Forelimb muscle (tissue), 1 donor: ENCODE data around the gene FGF22. TPM values are rescaled to one million over a fixed set of nuclear protein-coding genes. Genes with fewer than 3 reads are reported as not detected.
"Not testable (repeated sequence)": the region's sequence is repeated elsewhere in the genome, so short reads cannot be mapped to it uniquely, and the experiment has no call there.

Source experiments
- DNase-seq: peaks from one replicate; pipeline ENCODE4 v3.0.0-alpha.2; 2013; ENCODE audit warnings: low read depth
- polyA plus RNA-seq: library from polyadenylated mRNA; unstranded; fragments of 120-200 nt; gene quantifications from one replicate; pipeline ENCODE4 v1.2.1, GENCODE V29; 2013; ENCODE audit not compliant: insufficient read length

Gene FGF22
- polyA plus RNA-seq, 1 donor: 0.20 TPM

DNA sequence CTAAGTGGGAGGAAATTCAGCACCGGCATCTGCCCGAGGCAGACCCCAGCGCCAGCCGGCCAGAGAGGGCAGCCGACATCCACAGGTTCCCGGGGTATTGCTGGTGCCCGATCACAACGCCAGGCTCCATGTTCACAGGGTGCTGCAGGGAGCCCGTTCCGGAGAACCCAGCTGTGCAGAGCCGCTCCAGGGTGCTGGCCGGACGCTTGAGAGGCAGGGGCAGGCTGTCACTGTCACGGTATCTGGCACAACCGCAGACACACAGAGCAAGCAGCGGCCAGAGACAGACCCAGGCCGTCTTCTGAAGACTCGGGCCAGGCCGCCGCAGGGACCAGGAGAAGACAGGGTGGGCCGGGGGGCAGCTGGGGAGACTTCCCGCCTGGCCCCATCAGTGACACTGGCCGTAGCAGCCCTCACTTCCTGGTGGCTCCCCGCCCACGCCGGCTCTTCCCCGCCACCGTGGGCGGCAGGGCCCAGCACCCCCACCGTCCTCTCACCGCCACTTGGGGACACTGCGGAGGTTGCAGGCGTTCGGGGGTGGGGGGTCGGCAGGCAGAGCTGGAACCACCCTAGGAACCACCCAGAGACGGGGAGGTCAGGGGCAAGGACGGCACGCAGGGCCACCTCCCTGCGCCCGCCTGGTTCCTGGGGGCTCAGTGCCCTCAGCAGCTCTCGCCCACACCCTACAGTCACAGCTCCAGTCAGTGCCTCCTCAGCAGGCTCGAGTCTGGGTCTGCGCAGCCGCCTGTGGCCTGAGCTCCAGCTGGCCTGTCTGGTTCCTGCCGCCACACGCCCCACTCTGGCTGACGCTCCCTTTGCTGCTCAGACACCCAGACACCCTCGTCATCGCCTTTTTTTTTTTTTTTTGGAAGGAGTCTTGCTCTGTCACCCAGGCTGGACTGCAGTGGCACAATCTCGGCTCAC lies 19.5 kb downstream of the FGF22 start:
- DNase-seq: no peak

- no peak for DNase-seq
These were observed 21.2 kb downstream of the FGF22 start for GRCh38 chr19:660793-661426.

DNA sequence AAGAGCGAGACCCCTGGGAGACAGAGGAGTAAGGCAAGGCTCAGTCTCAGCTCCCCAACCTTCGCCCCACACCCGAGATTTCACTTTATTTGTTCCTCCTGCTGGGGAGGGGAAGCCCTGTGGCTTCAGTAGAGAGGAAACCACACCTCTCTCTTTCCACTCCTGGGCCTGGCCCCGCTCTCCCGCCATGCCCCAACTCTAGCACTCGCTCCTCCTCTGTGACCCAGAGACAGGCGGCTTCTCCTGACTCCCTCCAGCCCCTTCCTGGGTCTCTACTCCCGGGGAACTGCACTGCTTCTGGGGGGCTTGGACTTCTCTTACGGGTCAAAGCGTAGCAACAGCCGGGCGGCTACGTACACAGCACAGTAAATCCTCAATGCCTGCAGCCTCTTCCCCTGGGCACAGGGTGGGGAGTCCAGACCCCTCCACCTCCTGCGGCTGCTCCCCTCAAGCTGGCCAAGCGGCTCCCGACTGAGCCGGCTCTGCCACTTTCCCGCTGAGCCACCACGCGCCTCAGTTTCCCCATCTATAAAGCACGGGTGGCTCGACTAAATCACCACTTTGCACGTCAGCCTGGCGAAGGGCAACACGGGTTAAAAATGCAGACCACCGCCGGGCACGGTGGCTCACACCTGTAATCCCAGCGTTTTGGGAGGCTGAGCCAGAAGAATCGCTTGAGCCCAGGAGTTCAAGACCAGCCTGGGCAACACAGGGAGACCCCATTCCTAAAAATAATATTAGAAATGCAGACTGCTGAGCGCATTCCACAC lies 21.9 kb downstream of the FGF22 start:
- no peak for DNase-seq

DNA sequence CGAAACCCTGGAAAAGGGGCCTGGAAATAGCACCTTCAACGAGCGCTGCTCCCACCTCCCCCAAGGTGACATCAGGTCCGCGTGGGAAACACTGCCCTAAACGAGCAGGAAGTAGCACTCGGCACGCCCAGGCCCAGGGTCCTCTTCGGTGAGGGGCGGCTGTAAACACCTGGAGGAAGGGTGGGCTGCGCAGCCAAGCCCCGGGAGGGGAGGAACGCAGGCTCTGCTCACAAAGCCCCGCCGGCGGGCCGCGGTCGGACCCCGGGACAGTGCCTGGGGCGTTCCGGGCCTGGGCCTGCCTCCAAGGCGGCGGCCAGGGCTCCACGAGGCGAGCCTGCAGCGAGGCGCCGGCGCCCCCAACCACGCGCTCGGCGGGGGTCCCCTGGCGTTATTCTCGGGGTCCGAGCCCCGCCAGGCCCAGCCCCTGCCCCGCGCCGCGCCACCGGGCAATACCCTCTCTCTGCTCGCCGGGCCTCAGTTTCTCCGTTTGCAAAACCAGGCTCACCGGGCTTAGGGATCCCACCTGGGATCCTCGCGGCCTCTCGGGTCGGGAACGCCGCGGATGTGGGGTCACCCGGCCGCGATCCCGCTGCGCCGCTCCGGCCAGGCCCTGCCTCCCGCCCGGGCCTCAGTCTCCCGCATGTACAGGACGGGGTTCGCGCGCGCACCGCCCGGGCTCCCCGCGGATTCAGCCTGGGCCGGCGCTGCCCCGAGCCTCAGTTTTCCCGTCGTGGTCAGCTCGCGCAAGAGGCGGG lies 22.7 kb downstream of the FGF22 start:
- DNase-seq: no peak

GRCh38 chr19:662962-663681 lies 23.4 kb downstream of the FGF22 start, which contains the start of gene RNF126:
Gene RNF126 (minus strand): TSS chr19:663214. CDS start chr19:663121, 93 bp downstream.
- DNase-seq: peak; percentile 71

- no peak for DNase-seq
These were observed 24.0 kb downstream of the FGF22 start for GRCh38 chr19:663682-664117.

DNA sequence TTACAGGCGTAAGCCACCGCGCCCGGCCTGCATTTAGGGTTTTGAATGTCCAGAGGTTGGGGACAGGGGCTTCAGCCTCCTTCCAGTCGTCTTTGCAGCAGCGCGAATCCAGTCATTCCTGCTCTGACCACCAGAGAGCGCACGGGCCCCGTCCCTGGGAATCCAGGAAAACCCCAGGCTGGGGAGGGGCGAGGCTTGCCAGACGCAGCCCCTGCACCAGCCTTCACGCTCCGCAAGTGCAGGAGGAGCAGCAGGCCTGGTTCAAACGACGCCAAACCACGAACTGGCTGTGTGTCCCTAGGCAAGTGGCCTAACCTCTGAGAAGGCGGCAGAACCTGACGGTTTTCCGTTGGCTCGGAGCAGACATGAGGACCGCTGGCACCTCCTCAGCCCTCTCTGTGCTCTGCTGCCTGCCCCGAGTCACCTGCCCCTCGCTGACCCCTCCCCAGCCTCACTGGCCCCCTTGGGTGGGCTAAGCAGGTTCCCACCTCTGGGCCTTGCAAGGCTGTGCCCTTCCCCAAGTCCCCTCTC lies 25.3 kb downstream of the FGF22 start:
- DNase-seq: no peak

GRCh38 chr19:666985-667573 lies 27.4 kb downstream of the FGF22 start:
- DNase-seq: not testable (repeated sequence)

- DNase-seq: not testable (repeated sequence)
These were observed 29.2 kb downstream of the FGF22 start for GRCh38 chr19:668675-669434.

DNA sequence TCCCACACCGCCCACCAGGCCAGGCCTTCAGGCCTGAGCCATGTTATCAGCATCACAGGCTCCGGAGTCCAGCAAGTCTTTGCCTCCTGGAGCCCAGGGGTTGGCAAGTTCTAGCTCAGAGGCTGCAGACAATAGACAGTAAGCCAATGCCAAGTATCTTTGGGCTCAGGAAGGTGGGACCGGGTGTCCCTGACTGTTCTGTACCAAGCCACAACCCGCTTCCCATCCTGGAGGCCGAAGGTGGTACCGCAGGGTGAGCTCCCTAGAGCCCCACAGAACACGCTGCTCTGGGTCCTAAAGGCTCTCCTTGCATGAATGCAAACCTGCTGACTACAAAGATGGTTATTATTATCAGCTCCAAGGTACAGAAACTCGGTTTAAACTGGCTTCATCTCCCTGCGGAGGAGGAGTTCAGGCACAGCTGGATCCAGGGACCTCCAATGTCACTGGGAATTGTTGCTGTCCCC lies 31.0 kb downstream of the FGF22 start:
- DNase-seq: no peak

- DNase-seq: no peak
These were observed 34.8 kb downstream of the FGF22 start for GRCh38 chr19:674282-675151.

DNA sequence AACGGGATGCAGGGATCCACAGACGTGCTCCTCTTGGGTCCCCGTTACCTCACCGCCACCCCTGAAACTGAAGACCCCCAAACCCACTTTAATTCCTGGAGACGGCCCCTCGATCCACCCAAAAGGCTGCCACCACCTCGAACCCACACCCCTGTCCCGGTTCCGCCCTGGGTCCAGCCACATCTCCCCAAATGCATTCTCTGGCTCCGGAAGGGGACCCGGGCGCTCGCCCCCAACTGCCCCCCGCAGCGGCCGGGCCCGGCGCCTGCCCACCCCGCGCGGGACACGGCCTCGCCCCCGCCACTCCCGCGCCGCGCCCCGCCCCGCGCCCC lies 36.3 kb downstream of the FGF22 start:
- DNase-seq: no peak

- DNase-seq: no peak
These were observed 36.8 kb downstream of the FGF22 start, which contains the start of gene FSTL3 for GRCh38 chr19:676339-677105. Gene FSTL3 (plus strand): TSS chr19:676392. CDS start chr19:676424, 32 bp downstream.

DNA sequence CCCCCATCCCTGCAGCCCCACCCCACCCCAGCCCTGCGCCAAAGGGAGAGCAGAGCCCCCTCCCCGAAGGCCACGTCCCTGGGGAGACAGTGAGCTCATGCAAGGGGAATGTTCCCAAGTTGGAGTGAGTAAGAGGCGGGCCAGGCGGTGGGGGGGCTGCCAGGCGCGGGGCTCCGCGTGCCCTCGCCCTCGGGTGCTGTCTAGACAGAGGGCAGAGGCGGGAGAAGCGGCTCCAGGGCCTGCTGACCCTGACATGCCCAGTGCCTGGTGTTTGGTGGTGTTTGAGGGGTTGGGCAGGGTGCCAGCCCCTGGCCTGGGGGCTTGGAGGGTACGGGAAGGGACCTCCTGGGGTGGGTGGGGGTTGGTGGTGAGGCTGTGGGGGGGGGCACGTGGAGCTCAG lies 37.5 kb downstream of the FGF22 start:
- DNase-seq: no peak

DNA sequence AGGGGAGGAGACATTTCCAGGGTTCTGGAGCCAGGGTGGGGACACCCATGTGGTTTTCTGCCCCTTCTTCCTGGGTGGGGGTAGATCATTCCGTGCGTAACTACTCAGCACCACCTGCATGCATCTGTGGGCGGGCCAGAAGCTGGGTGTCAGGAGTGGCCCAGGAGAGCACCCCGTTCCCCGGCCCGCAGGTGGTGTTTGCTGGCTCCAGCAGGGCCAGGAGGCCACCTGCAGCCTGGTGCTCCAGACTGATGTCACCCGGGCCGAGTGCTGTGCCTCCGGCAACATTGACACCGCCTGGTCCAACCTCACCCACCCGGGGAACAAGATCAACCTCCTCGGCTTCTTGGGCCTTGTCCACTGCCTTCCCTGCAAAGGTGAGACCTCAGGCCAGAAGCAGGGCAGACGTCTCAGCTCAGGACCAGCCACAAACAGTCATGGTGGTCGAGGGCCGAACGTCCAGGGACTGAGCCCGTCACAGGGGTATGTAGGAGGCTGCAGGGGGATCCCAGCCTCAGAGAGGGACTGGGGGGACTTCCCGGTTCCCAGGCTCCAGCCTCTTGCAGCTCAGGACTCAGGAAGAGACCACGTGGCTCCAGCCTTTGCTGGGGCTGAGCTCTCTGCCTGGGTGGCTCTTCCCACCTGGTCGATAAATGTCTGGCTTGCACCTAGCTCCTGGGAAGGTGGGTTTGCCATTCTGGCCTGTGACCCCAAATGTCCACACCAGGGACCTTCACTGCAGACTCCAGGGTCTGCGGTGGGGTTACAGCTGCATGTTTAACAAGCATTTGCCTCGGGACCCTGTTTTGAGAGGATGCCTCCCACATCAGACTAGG lies 38.1 kb downstream of the FGF22 start:
- DNase-seq: no peak

- no peak for DNase-seq
These were observed 39.2 kb downstream of the FGF22 start for GRCh38 chr19:678791-679388.
